Muscle of leg (tissue), 11 donors: ENCODE measurements around the gene ATG101. TPM values are rescaled to one million over a fixed set of nuclear protein-coding genes. Genes with fewer than 3 reads are reported as not detected.
A peak's percentile ranks its signal among the peaks of the same experiment; 100 is the strongest.

Experiments used
- DNase-seq: peaks from one replicate; pipeline ENCODE4 v3.0.0; 2013
- H3K27ac ChIP-seq: one replicate; pipeline ENCODE4 v1.5.1; 2013; ENCODE audit warnings: mild to moderate bottlenecking, low read length, control low read depth
- H3K27me3 ChIP-seq: one replicate; pipeline ENCODE4 v1.6.1; 2013; ENCODE audit warnings: low read length; ENCODE audit not compliant: control insufficient read depth, insufficient read depth
- H3K36me3 ChIP-seq: one replicate; pipeline ENCODE4 v1.6.1; 2013; ENCODE audit warnings: low read length; ENCODE audit not compliant: control insufficient read depth, insufficient read depth
- H3K4me1 ChIP-seq: one replicate; pipeline ENCODE4 v1.6.1; 2013; ENCODE audit warnings: low read length; ENCODE audit not compliant: control insufficient read depth, insufficient read depth
- H3K4me3 ChIP-seq: one replicate; pipeline ENCODE4 v1.5.1; 2013; ENCODE audit warnings: low read length, control low read depth
- H3K9me3 ChIP-seq: replicated peaks from 2 replicates; pipeline ENCODE4 v1.6.1; 2013; ENCODE audit warnings: low read depth, low read length; ENCODE audit not compliant: control insufficient read depth
- WGBS: methylation state at CpG from one replicate; pipeline ENCODE4 v1.1.5; 2013; ENCODE audit warnings: missing lambda C conversion rate; ENCODE audit not compliant: insufficient coverage; 5-methylcytosine and 5-hydroxymethylcytosine counted together
- polyA plus RNA-seq, 8 donors: library from polyadenylated mRNA; unstranded; fragments of 120-200 nt; gene quantifications; one replicate each; pipeline versions ENCODE4 v1.2.1 to v1.2.3, GENCODE V29; 2013; ENCODE audit warnings: inconsistent platforms in 1 of 8, low replicate concordance in 1 of 8; ENCODE audit not compliant: insufficient read length in 8 of 8, insufficient read depth in 1 of 8
- total RNA-seq: library from RNA; stranded (reverse); fragments of 120-200 nt; gene quantifications from one replicate; pipeline ENCODE4 v1.2.4, GENCODE V29; 2013

ATG101 gene
- total and polyA plus RNA-seq, 9 donors: 25.4 to 36.9 (median 29.6) TPM

- Histone ChIP-seq H3K27ac (peak overlapping the region; percentile 79), H3K4me3 (no peak overlapping the region), H3K9me3 (no peaks in the 10 kb centered on the region), H3K27me3 (peaks cover 2% of the 10 kb centered on the region), H3K4me1 (peaks cover 45% of the 10 kb centered on the region), H3K36me3 (peaks cover 6% of the 10 kb centered on the region)
- WGBS: 35% methylated on average over 16 of the region's 20 CpGs
- DNase-seq: peak; percentile 42
Measured at GRCh38 chr12:52063082-52063924, 6.5 kb upstream of the ATG101 start.

- no peaks in the 10 kb centered on the region for H3K9me3 ChIP-seq
- no peak overlapping the region for H3K4me3 ChIP-seq
- peak; percentile 63 for DNase-seq
- peaks cover 40% of the 10 kb centered on the region for H3K4me1 ChIP-seq
- WGBS: 56% methylated on average over 8 of the region's 12 CpGs
- H3K27me3 ChIP-seq: peaks cover 2% of the 10 kb centered on the region
- H3K27ac ChIP-seq: peak overlapping the region; percentile 72
- peaks cover under 1% of the 10 kb centered on the region for H3K36me3 ChIP-seq
Measured at GRCh38 chr12:52063981-52064649, 5.7 kb upstream of the ATG101 start.

- Histone ChIP-seq H3K9me3 (no peaks in the 10 kb centered on the region), H3K27ac (no peak overlapping the region), H3K27me3 (peaks cover 2% of the 10 kb centered on the region), H3K36me3 (no peaks in the 10 kb centered on the region), H3K4me3 (no peak overlapping the region), H3K4me1 (peaks cover 54% of the 10 kb centered on the region)
- no peak for DNase-seq
- WGBS: 76% methylated on average over 2 of the region's 8 CpGs
Measured at GRCh38 chr12:52066346-52067080, 3.3 kb upstream of the ATG101 start.

- Histone ChIP-seq H3K4me3 (no peak overlapping the region), H3K27ac (no peak overlapping the region), H3K27me3 (peaks cover 2% of the 10 kb centered on the region), H3K36me3 (peaks cover 3% of the 10 kb centered on the region), H3K9me3 (no peaks in the 10 kb centered on the region), H3K4me1 (peaks cover 52% of the 10 kb centered on the region)
- DNase-seq: no peak
- WGBS: 62% methylated on average over 2 of the region's 3 CpGs
Measured at GRCh38 chr12:52067081-52067374, 2.8 kb upstream of the ATG101 start.

DNA sequence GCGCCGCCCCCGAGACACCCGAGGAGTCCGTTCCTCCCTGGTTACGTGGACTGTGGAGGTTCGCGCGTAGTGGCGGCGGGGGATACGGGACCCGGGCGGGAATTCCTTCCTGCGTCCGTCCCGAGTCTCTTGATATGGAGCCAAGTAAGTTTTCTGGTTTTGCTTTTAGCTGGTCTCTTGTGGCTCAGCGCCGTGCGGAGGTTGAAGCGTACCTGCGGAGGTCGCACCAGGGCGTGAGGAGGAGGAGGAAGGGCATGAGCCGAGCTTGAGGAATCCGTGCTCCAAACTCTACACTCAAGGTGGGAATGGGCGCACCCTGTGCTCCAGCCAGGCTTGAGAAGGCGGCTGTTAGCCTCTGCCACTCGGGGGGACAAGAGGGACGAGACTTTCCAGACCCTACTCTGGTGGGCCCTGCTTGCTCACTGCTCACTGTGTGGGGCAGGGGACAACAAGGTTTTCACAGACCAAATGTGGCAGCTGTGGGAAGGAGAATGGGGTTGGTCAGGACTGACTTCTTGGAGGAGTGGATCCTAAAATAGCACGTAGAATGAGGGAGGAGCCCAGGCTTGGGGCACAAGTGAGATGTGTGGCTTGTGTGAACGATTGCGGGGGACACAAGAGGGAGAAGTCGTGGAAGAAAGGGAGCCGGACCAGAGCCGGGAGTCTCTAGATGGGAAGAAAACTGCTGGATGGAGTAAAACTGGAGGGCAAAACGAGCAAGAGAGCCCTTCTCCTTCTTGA is 577 bp downstream of the ATG101 start:
- Histone ChIP-seq H3K27ac (peak overlapping the region; percentile 48), H3K4me1 (peaks cover 33% of the 10 kb centered on the region), H3K36me3 (peaks cover 35% of the 10 kb centered on the region), H3K4me3 (peak overlapping the region; percentile 95), H3K27me3 (peaks cover 2% of the 10 kb centered on the region), H3K9me3 (no peaks in the 10 kb centered on the region)
- DNase-seq: no peak
- WGBS: 2% methylated on average over 29 of the region's 37 CpGs

DNA sequence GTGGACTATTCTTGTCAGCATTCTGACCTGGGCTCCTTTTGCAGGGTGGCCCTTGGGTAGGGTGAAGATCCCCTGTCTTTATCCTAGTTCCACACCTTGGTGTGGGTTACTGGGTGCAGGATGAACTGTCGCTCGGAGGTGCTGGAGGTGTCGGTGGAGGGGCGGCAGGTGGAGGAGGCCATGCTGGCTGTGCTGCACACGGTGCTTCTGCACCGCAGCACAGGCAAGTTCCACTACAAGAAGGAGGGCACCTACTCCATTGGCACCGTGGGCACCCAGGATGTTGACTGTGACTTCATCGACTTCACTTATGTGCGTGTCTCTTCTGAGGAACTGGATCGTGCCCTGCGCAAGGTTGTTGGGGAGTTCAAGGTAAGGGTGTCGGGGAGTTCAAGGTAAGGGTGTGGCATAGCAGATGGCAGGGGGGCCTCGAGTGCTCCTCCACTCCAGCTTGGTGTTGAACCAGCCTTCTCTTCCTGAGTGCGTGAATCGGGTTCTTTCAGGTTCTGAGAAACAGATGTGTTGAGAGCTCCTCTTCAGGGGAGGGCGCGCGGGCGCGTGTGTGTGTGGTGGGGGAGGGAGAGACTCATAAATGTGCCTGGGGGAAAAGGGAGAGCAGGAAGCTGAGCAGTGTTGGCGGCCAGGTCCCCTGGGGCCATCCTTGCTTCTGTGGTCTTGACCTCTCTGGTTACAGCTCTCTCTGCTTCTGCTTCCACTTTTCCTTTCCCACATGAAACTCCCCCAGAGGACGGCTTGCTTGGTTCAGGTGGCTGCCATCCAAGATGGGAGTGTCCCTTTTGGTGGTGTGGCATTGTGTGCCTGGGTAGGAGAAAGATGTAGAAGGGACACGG is 4.0 kb downstream of the ATG101 start:
- H3K36me3 ChIP-seq: peaks cover 65% of the 10 kb centered on the region
- H3K4me1 ChIP-seq: peaks cover 33% of the 10 kb centered on the region
- H3K4me3 ChIP-seq: no peak overlapping the region
- peak; percentile 57 for DNase-seq
- H3K9me3 ChIP-seq: no peaks in the 10 kb centered on the region
- H3K27ac ChIP-seq: no peak overlapping the region
- 90% methylated on average over 14 of the region's 23 CpGs for whole genome bisulfite sequencing
- H3K27me3 ChIP-seq: no peaks in the 10 kb centered on the region

DNA sequence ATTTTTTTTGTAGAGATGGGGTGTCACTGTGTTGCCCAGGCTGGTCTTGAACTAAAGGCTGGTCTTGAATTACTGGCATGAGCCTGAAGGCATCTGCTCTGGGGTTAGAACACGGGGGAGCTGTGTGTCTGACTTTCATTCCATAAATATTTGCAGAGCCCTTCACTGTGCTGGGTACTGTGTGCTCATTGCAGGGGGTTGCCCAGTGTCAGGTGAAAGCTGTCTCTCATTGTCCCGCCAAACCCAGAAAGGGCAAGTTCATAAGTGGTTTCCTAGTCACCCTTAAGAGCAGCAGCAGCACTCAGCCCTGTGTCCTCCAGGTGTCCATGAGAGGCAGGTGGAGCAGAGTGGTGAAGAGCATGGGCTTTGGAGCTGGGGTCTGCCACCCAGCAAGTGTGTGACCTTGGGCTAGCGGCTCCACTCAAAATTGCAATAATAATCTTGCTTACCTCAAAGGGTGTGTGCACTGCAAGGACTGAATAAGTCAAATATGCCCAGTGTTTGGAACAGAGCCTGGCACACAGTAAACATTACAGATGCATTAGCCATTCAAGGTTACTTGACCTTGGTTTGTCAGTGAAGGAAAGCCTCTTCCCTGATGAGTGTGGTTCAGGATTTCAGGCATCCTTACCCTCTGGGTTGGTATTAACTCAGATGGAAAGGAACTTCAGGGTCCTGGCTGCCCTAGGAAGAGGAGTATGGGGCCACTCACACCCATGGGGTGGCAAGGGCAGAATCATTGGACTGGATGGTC is 5.4 kb downstream of the ATG101 start:
- peaks cover 6% of the 10 kb centered on the region for H3K27me3 ChIP-seq
- no peak overlapping the region for H3K27ac ChIP-seq
- DNase-seq: no peak
- peaks cover 37% of the 10 kb centered on the region for H3K4me1 ChIP-seq
- H3K36me3 ChIP-seq: peaks cover 71% of the 10 kb centered on the region
- WGBS: 100% methylated on average over 1 of the region's 3 CpGs
- H3K4me3 ChIP-seq: no peak overlapping the region
- no peaks in the 10 kb centered on the region for H3K9me3 ChIP-seq

DNA sequence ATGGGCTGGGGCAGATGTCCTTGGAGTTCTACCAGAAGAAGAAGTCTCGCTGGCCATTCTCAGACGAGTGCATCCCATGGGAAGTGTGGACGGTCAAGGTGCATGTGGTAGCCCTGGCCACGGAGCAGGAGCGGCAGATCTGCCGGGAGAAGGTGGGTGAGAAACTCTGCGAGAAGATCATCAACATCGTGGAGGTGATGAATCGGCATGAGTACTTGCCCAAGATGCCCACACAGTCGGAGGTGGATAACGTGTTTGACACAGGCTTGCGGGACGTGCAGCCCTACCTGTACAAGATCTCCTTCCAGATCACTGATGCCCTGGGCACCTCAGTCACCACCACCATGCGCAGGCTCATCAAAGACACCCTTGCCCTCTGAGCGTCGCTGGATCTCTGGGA is 7.0 kb downstream of the ATG101 start:
- 92% methylated on average over 16 of the region's 16 CpGs for WGBS
- peaks cover 6% of the 10 kb centered on the region for H3K27me3 ChIP-seq
- H3K4me1 ChIP-seq: peaks cover 39% of the 10 kb centered on the region
- no peaks in the 10 kb centered on the region for H3K9me3 ChIP-seq
- no peak overlapping the region for H3K4me3 ChIP-seq
- H3K36me3 ChIP-seq: peaks cover 69% of the 10 kb centered on the region
- no peak overlapping the region for H3K27ac ChIP-seq
- DNase-seq: no peak

- no peaks in the 10 kb centered on the region for H3K9me3 ChIP-seq
- H3K27ac ChIP-seq: no peak overlapping the region
- H3K4me1 ChIP-seq: peaks cover 49% of the 10 kb centered on the region
- 100% methylated on average over 1 of the region's 3 CpGs for WGBS
- DNase-seq: no peak
- H3K4me3 ChIP-seq: no peak overlapping the region
- peaks cover 56% of the 10 kb centered on the region for H3K36me3 ChIP-seq
- H3K27me3 ChIP-seq: peaks cover 6% of the 10 kb centered on the region
Measured at GRCh38 chr12:52078276-52078675, 8.5 kb downstream of the ATG101 start.
